Eye (tissue), 1 donor: Measurements from ENCODE around the gene QSOX2.
"Not testable (repeated sequence)": the region's sequence is repeated elsewhere in the genome, so short reads cannot be mapped to it uniquely, and the experiment has no call there.

Experiments used
- DNase-seq: peaks from one replicate; pipeline ENCODE4 v3.0.0-alpha.2; 2015

The QSOX2 gene

GRCh38 chr9:136250676-136251075 is 5.1 kb upstream of the QSOX2 start:
- DNase-seq = no peak

GRCh38 chr9:136249877-136250559 is 4.4 kb upstream of the QSOX2 start:
- DNase-seq = no peak

GRCh38 chr9:136248951-136249876 is 3.6 kb upstream of the QSOX2 start:
- no peak for DNase-seq

- DNase-seq = no peak
Measured at GRCh38 chr9:136247947-136248637, 2.5 kb upstream of the QSOX2 start.

GRCh38 chr9:136247551-136247916 is 1.9 kb upstream of the QSOX2 start:
- DNase-seq = no peak

GRCh38 chr9:136246849-136247550 is 1.4 kb upstream of the QSOX2 start:
- DNase-seq = no peak

GRCh38 chr9:136244969-136245218 is 718 bp downstream of the QSOX2 start:
- no peak for DNase-seq

GRCh38 chr9:136244122-136244968 is 1.3 kb downstream of the QSOX2 start:
- no peak for DNase-seq

GRCh38 chr9:136243631-136244030 is 2.0 kb downstream of the QSOX2 start:
- DNase-seq = no peak

GRCh38 chr9:136242918-136243525 is 2.6 kb downstream of the QSOX2 start:
- DNase-seq = no peak

GRCh38 chr9:136242248-136242647 is 3.4 kb downstream of the QSOX2 start:
- DNase-seq = no peak

GRCh38 chr9:136241542-136241941 is 4.1 kb downstream of the QSOX2 start:
- no peak for DNase-seq

- no peak for DNase-seq
Measured at GRCh38 chr9:136240941-136241340, 4.7 kb downstream of the QSOX2 start.

- DNase-seq = no peak
Measured at GRCh38 chr9:136239983-136240330, 5.7 kb downstream of the QSOX2 start.

GRCh38 chr9:136239135-136239982 is 6.3 kb downstream of the QSOX2 start:
- no peak for DNase-seq

- DNase-seq = no peak
Measured at GRCh38 chr9:136238342-136238732, 7.3 kb downstream of the QSOX2 start.

GRCh38 chr9:136237486-136238341 is 7.9 kb downstream of the QSOX2 start:
- no peak for DNase-seq

GRCh38 chr9:136236471-136237410 is 8.9 kb downstream of the QSOX2 start:
- DNase-seq = not testable (repeated sequence)
